ENCODE measurements around the gene ATRX.
"Not testable (repeated sequence)": the region's sequence is repeated elsewhere in the genome, so short reads cannot be mapped to it uniquely, and the experiment has no call there.

The ATRX gene

GRCh38 chrX:77519765-77520164, 266.3 kb downstream of the ATRX start:
- Histone ChIP-seq H3K9me3 (ENCODE audit: control insufficient read depth, low read length) (no peaks in the 10 kb centered on the region), H3K36me3 (ENCODE audit: control insufficient read depth, insufficient read depth, low read length) (no peaks in the 10 kb centered on the region), H3K9ac (ENCODE audit: low read length) (no peak overlapping the region), H3K27me3 (ENCODE audit: control insufficient read depth, insufficient read depth, low read length) (no peaks in the 10 kb centered on the region), H3K4me3 (ENCODE audit: low read length) (no peak overlapping the region), H3K4me1 (ENCODE audit: control insufficient read depth, insufficient read depth, low read length) (no peaks in the 10 kb centered on the region)

- Histone ChIP-seq H3K9me3 (ENCODE audit: control insufficient read depth, low read length) (no peaks in the 10 kb centered on the region), H3K4me3 (ENCODE audit: low read length) (no peak overlapping the region), H3K9ac (ENCODE audit: low read length) (no peak overlapping the region), H3K4me1 (ENCODE audit: control insufficient read depth, insufficient read depth, low read length) (peaks cover 7% of the 10 kb centered on the region), H3K27me3 (ENCODE audit: control insufficient read depth, insufficient read depth, low read length) (no peaks in the 10 kb centered on the region), H3K36me3 (ENCODE audit: control insufficient read depth, insufficient read depth, low read length) (no peaks in the 10 kb centered on the region)
Measured at GRCh38 chrX:77514177-77514576, 271.8 kb downstream of the ATRX start.

- Histone ChIP-seq H3K27me3 (ENCODE audit: control insufficient read depth, insufficient read depth, low read length) (no peaks in the 10 kb centered on the region), H3K9me3 (ENCODE audit: control insufficient read depth, low read length) (no peaks in the 10 kb centered on the region), H3K4me3 (ENCODE audit: low read length) (no peak overlapping the region), H3K9ac (ENCODE audit: low read length) (no peak overlapping the region), H3K36me3 (ENCODE audit: control insufficient read depth, insufficient read depth, low read length) (no peaks in the 10 kb centered on the region), H3K4me1 (ENCODE audit: control insufficient read depth, insufficient read depth, low read length) (peaks cover 7% of the 10 kb centered on the region)
Measured at GRCh38 chrX:77510007-77510406, 276.0 kb downstream of the ATRX start.

- no peaks in the 10 kb centered on the region for H3K4me1 ChIP-seq (ENCODE audit: control insufficient read depth, insufficient read depth, low read length)
Measured at GRCh38 chrX:77505227-77505626, 280.8 kb downstream of the ATRX start.

GRCh38 chrX:77502951-77503525, 283.0 kb downstream of the ATRX start:
- no peak overlapping the region for H3K4me3 ChIP-seq (ENCODE audit: low read length)
- no peaks in the 10 kb centered on the region for H3K9me3 ChIP-seq (ENCODE audit: control insufficient read depth, low read length)
- no peaks in the 10 kb centered on the region for H3K36me3 ChIP-seq (ENCODE audit: control insufficient read depth, insufficient read depth, low read length)
- no peaks in the 10 kb centered on the region for H3K27me3 ChIP-seq (ENCODE audit: control insufficient read depth, insufficient read depth, low read length)
- peak overlapping the region; percentile 15 for H3K9ac ChIP-seq (ENCODE audit: low read length)
- H3K4me1 ChIP-seq (ENCODE audit: control insufficient read depth, insufficient read depth, low read length) = no peaks in the 10 kb centered on the region

More at GRCh38 chrX:77505227-77505626, 280.8 kb downstream of the ATRX start:
- Histone ChIP-seq H3K27me3 (ENCODE audit: control insufficient read depth, insufficient read depth, low read length) (no peaks in the 10 kb centered on the region), H3K9ac (ENCODE audit: low read length) (no peak overlapping the region), H3K36me3 (ENCODE audit: control insufficient read depth, insufficient read depth, low read length) (no peaks in the 10 kb centered on the region), H3K4me3 (ENCODE audit: low read length) (no peak overlapping the region), H3K9me3 (ENCODE audit: control insufficient read depth, low read length) (no peaks in the 10 kb centered on the region)

- H3K9me3 ChIP-seq (ENCODE audit: control insufficient read depth, low read length); H3K4me1 ChIP-seq (ENCODE audit: control insufficient read depth, insufficient read depth, low read length); H3K36me3 ChIP-seq (ENCODE audit: control insufficient read depth, insufficient read depth, low read length); H3K9ac ChIP-seq (ENCODE audit: low read length); H3K4me3 ChIP-seq (ENCODE audit: low read length); H3K27me3 ChIP-seq (ENCODE audit: control insufficient read depth, insufficient read depth, low read length): not testable (repeated sequence)
Measured at GRCh38 chrX:77500164-77500563, 285.9 kb downstream of the ATRX start.

GRCh38 chrX:77493677-77494553, 292.1 kb downstream of the ATRX start:
- no peak overlapping the region for H3K4me3 ChIP-seq (ENCODE audit: low read length)
- no peaks in the 10 kb centered on the region for H3K9me3 ChIP-seq (ENCODE audit: control insufficient read depth, low read length)
- no peaks in the 10 kb centered on the region for H3K4me1 ChIP-seq (ENCODE audit: control insufficient read depth, insufficient read depth, low read length)
- H3K9ac ChIP-seq (ENCODE audit: low read length) = no peak overlapping the region
- H3K36me3 ChIP-seq (ENCODE audit: control insufficient read depth, insufficient read depth, low read length) = no peaks in the 10 kb centered on the region
- no peaks in the 10 kb centered on the region for H3K27me3 ChIP-seq (ENCODE audit: control insufficient read depth, insufficient read depth, low read length)

- no peaks in the 10 kb centered on the region for H3K4me1 ChIP-seq (ENCODE audit: control insufficient read depth, insufficient read depth, low read length)
- H3K9ac ChIP-seq (ENCODE audit: low read length) = no peak overlapping the region
- H3K27me3 ChIP-seq (ENCODE audit: control insufficient read depth, insufficient read depth, low read length) = no peaks in the 10 kb centered on the region
- H3K9me3 ChIP-seq (ENCODE audit: control insufficient read depth, low read length) = no peaks in the 10 kb centered on the region
- no peaks in the 10 kb centered on the region for H3K36me3 ChIP-seq (ENCODE audit: control insufficient read depth, insufficient read depth, low read length)
- no peak overlapping the region for H3K4me3 ChIP-seq (ENCODE audit: low read length)
Measured at GRCh38 chrX:77484045-77484444, 302.0 kb downstream of the ATRX start.

- Histone ChIP-seq H3K4me1 (ENCODE audit: control insufficient read depth, insufficient read depth, low read length) (no peaks in the 10 kb centered on the region), H3K27me3 (ENCODE audit: control insufficient read depth, insufficient read depth, low read length) (no peaks in the 10 kb centered on the region), H3K9me3 (ENCODE audit: control insufficient read depth, low read length) (no peaks in the 10 kb centered on the region), H3K36me3 (ENCODE audit: control insufficient read depth, insufficient read depth, low read length) (no peaks in the 10 kb centered on the region), H3K4me3 (ENCODE audit: low read length) (no peak overlapping the region), H3K9ac (ENCODE audit: low read length) (no peak overlapping the region)
Measured at GRCh38 chrX:77455437-77455836, 330.6 kb downstream of the ATRX start.
